Ascending aorta (tissue), 2 donors: ENCODE measurements around the gene MLXIPL. TPM values are rescaled to one million over a fixed set of nuclear protein-coding genes. Genes with fewer than 3 reads are reported as not detected.
A peak's percentile ranks its signal among the peaks of the same experiment; 100 is the strongest.
"Not testable (repeated sequence)": the region's sequence is repeated elsewhere in the genome, so short reads cannot be mapped to it uniquely, and the experiment has no call there.

Experiments
- DNase-seq, 2 donors: peaks; one replicate each; pipeline ENCODE4 v3.0.0-alpha.2; 2019; ENCODE audit warnings: low spot score in 2 of 2
- H3K27ac ChIP-seq, 2 donors: fragments of 200-600 bp; sonication (generic); one replicate each; pipeline ENCODE4 v1.5.1; 2016 to 2017; ENCODE audit warnings: mild to moderate bottlenecking in 1 of 2
- H3K27me3 ChIP-seq: fragments of 200-600 bp; sonication (generic); one replicate; pipeline ENCODE4 v1.5.1; 2017
- H3K36me3 ChIP-seq, 2 donors: fragments of 200-600 bp; sonication (generic); one replicate each; pipeline ENCODE4 v1.5.1; 2016
- H3K4me1 ChIP-seq, 2 donors: fragments of 200-600 bp; sonication (generic); one replicate each; pipeline ENCODE4 v1.5.1; 2016 to 2017; ENCODE audit warnings: mild to moderate bottlenecking in 1 of 2
- H3K4me3 ChIP-seq, 2 donors: fragments of 200-600 bp; sonication (generic); one replicate each; pipeline ENCODE4 v1.5.1; 2016 to 2017; ENCODE audit warnings: mild to moderate bottlenecking in 1 of 2
- H3K9me3 ChIP-seq, 2 donors: fragments of 200-600 bp; sonication (generic); one replicate each; pipeline ENCODE4 v1.5.1; 2016
- CTCF ChIP-seq, 3 experiments: fragments of 200-600 bp in 2 of 3; fragments of 450-650 bp in 1 of 3; sonication (generic) in 2 of 3; IDR thresholded peaks; one replicate each; pipeline ENCODE4 v1.5.1; 2016 to 2019; ENCODE audit warnings: antibody characterized with exemption in 3 of 3, mild to moderate bottlenecking in 1 of 3, moderate library complexity in 1 of 3
- intact Hi-C: fragments of 100-400 bp; cut with DNase I; formaldehyde crosslinking; loops from one replicate; pipeline ENCODE4 v1.15.1; 2023
- total RNA-seq: library from RNA; depleted of rRNA; stranded (reverse); fragments of >200 nt; gene quantifications from one replicate; pipeline ENCODE4 v1.1.0, GENCODE V29; 2016

The MLXIPL gene
- total RNA-seq, 1 donor from 2014 or later, result 297 TPM

- peaks cover 0 to 14% of the 10 kb centered on the region in 2 donors for H3K36me3 ChIP-seq
Measured at GRCh38 chr7:73557397-73558257, 66.7 kb downstream of the MLXIPL start, which contains the start of gene BCL7B. Gene BCL7B, minus strand, starts transcription at chr7:73557690. Its CDS starts 112 bp downstream, at chr7:73557578.

DNA sequence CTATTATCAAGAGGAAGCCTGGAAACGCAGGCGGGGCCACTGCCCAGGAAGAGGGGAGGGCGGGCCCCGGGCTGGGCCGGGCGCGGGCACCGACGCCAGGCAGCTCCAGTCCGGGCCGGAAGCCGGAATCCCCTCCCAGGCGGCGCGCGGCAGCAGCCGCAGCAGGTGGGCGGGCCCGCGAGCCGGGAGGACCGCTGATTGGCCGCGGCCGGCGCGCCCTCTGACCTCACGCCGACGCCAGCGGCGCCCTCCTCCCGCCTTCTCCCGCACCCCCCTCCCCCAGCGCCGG is 67.3 kb downstream of the MLXIPL start:
- peaks cover 0 to 20% of the 10 kb centered on the region in 2 donors for H3K36me3 ChIP-seq
- DNase-seq, result peak; percentile 82 to 97
- peaks cover 3 to 10% of the 10 kb centered on the region in 2 donors for H3K4me1 ChIP-seq
- peak overlapping the region; percentile 96 to 97 for H3K4me3 ChIP-seq
- TF ChIP-seq CTCF (IDR thresholded peaks at IDR 0.05), result no peak
- intact Hi-C loops, result loop anchor here (1.0 kb wide), 2 partner anchors 21 to 35 kb away; partner anchors contain the start of genes BAZ1B and TBL2
- peak overlapping the region; percentile 99 to 100 for H3K27ac ChIP-seq
- H3K9me3 ChIP-seq, result no peaks in the 10 kb centered on the region
- no peaks in the 10 kb centered on the region for H3K27me3 ChIP-seq

More at GRCh38 chr7:73557397-73558257, 66.7 kb downstream of the MLXIPL start, which contains the start of gene BCL7B:
- Histone ChIP-seq H3K27ac (peak within 1 kb of the TSS; percentile 99 to 100), H3K9me3 (no peaks in the 10 kb centered on the region), H3K4me1 (peaks cover 3 to 10% of the 10 kb centered on the region in 2 donors), H3K4me3 (peak within 1 kb of the TSS; percentile 96 to 97), H3K27me3 (no peaks in the 10 kb centered on the region)
- intact Hi-C loops, result loop anchor here (1.0 kb wide), 2 partner anchors 21 to 35 kb away; partner anchors contain the start of genes BAZ1B and TBL2
- TF ChIP-seq CTCF (IDR thresholded peaks at IDR 0.05), result peak in 1 of 3 experiments; percentile 27
- peak in 1 of 2 donors; percentile 83 for DNase-seq

DNA sequence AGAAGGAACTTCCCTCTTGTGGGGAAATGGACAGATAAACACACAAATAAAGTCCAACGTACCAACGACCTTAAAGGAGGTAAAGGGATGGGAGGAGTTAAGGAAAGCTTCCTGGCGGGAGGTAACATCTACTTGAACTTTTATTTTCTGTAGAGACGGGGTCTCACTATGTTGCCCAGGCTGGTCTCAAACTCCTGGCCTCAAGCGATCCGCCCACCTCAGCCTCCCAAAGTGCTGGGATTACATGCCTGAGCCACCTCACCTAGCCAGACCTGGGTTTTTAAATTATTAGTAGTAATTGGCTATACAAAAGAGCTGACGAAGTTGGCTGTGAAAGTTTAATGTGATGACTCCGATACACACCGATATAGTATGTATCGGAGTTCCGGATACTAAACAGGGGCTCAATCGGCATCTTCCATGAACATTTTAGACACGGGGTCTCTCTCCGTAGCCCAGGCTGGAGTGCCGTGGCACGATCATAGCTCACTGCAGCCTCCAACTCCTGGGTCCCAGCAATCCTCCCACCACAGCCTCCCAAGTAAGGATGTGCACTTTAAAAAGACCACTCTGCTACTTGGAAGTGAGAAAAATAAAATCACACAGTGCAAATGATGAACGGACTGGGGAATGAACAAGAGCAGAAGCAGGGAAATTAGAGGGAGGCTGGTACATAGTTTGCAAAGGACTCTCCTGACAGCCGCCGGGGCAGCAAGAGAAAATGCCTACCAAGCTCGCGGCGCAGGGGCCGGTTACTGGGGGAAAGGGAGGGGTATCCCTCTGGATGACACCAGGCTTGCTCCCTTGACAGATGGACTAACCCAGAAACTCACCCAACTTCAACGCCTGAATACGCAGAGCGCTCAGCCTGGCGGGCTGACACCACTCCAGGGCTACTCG is 67.9 kb downstream of the MLXIPL start:
- peaks cover 6 to 26% of the 10 kb centered on the region in 2 donors for H3K36me3 ChIP-seq
- no peak for TF ChIP-seq CTCF (IDR thresholded peaks at IDR 0.05)
- peaks cover 3 to 10% of the 10 kb centered on the region in 2 donors for H3K4me1 ChIP-seq
- H3K9me3 ChIP-seq, result no peaks in the 10 kb centered on the region
- no peaks in the 10 kb centered on the region for H3K27me3 ChIP-seq
- peak overlapping the region; percentile 75 to 100 for H3K27ac ChIP-seq
- no peak for DNase-seq
- peak overlapping the region; percentile 96 to 97 for H3K4me3 ChIP-seq
- intact Hi-C loops, result loop anchor here (1.0 kb wide), 2 partner anchors 22 to 34 kb away; partner anchors contain the start of genes BAZ1B and TBL2

DNA sequence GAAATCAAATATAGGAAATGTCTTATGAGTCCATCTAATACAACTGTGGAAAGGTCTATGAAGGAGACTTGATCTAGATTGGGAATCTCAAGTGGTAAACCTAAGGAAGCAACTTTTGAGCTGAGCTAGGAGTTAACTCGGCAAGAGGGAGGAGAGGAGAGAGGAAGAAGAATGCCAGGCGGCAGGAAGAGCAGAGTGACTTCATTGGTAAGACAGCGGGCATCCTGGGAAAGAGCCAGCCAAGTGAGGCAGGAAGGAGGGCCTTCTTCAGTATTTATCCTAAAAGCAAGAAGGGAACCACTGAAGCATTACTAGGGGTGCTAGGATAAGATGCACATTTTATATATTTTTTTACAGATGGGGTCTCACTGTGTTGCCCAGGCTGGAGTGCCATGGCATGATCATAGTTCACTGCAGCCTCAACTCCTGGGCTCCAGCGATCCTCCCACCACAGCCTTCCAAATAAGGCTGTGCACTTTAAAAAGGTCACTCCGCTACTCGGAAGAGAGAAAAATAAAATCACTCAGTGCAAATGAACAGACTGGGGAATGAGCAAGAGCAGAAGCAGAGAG is 68.8 kb downstream of the MLXIPL start:
- H3K9me3 ChIP-seq, result no peaks in the 10 kb centered on the region

GRCh38 chr7:73550093-73550492 is 74.2 kb downstream of the MLXIPL start:
- DNase-seq, intact Hi-C loops, H3K4me3 ChIP-seq, H3K9me3 ChIP-seq, H3K27ac ChIP-seq, H3K27me3 ChIP-seq, H3K4me1 ChIP-seq: not testable (repeated sequence)
- peaks cover 21 to 52% of the 10 kb centered on the region in 2 donors for H3K36me3 ChIP-seq

More for the DNA sequence above, 68.8 kb downstream of the MLXIPL start:
- Histone ChIP-seq H3K4me3 (peak overlapping the region; percentile 96 to 97), H3K27ac (peak overlapping the region; percentile 75 to 100), H3K27me3 (no peaks in the 10 kb centered on the region), H3K4me1 (peaks cover 3 to 10% of the 10 kb centered on the region in 2 donors), H3K36me3 (peaks cover 12 to 34% of the 10 kb centered on the region in 2 donors)
- DNase-seq, result no peak
- intact Hi-C loops, result no loop called here
- no peak for TF ChIP-seq CTCF (IDR thresholded peaks at IDR 0.05)
